ENCODE measurements around the gene BRPF3. TPM values are rescaled to one million over a fixed set of nuclear protein-coding genes. Genes with fewer than 3 reads are reported as not detected.

Gene BRPF3
- total and polyA plus RNA-seq, 2 donors (not counting 3 experiments of a cell fraction or from before 2014, with no cell fraction given) = 30.5 to 35.7 TPM

DNA sequence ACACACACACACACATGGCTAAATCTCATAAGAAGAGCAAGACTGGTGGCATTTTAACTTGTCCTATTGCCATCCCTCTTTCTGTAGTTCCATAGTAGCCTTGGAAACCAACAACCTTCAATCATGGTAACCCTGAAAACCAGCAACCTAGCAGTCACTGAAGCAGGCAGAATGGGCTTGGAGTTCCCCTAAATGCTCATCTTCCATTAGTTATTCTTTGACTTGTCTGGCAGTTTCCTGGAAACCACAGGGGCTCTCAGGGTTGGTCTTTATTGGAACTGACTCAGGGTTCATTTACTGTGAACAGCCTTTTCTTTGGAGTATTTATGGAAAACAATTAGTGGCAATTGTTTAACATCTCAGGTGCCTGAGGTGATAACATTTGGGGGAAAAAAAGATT lies 19.4 kb upstream of the BRPF3 start:
- no peak overlapping the region for H3K9ac ChIP-seq (replicated peaks; ENCODE audit: extremely low read depth, insufficient read depth, low read length)
- peaks cover 0 to 4% of the 10 kb centered on the region in 2 experiments for H3K27me3 ChIP-seq (ENCODE audit: control insufficient read depth in 2 of 2, insufficient read depth in 2 of 2, low read length in 2 of 2)
- TF ChIP-seq GATA2 (IDR thresholded peaks at IDR 0.05; ENCODE audit: insufficient read depth, insufficient read length, low read depth, low read length) = no peak
- H2AFZ ChIP-seq (ENCODE audit: low read depth, low read length) = no peak overlapping the region
- H3K27ac ChIP-seq (ENCODE audit: insufficient read depth, low read depth, low read length) = no peak overlapping the region
- no peak overlapping the region for H3K4me3 ChIP-seq (replicated peaks in 1 of 3; ENCODE audit: insufficient read depth in 1 of 3, low read depth in 1 of 3, low read length in 3 of 3)
- BruUV-seq (replicated peaks) = no TSS peak
- H4K20me1 ChIP-seq (replicated peaks; ENCODE audit: control insufficient read depth, extremely low read depth, insufficient read depth, low read length) = no peaks in the 10 kb centered on the region
- intact Hi-C loops (cut with micrococcal nuclease) = no loop called here
- ChIA-PET POLR2A (no interaction called here), CTCF (no interaction called here)
- dilution Hi-C loops (cut with MboI; ENCODE audit: extremely low pct_ligation_motif_present, low sequenced_read_pairs) = no loop called here
- no peaks in the 10 kb centered on the region for H3K79me2 ChIP-seq (ENCODE audit: control insufficient read depth, insufficient read depth, low read length)
- no peak overlapping the region for H3K4me2 ChIP-seq (ENCODE audit: insufficient read depth, low read length)
- no peaks in the 10 kb centered on the region for H3K4me1 ChIP-seq (ENCODE audit: control insufficient read depth, extremely low read depth, insufficient read depth, low read length)
- no peaks in the 10 kb centered on the region for H3K36me3 ChIP-seq (ENCODE audit: control insufficient read depth in 2 of 2, extremely low read depth in 1 of 2, insufficient read depth in 2 of 2, low read length in 2 of 2)
- no peaks in the 10 kb centered on the region for H3K9me1 ChIP-seq (replicated peaks; ENCODE audit: control insufficient read depth, extremely low read depth, insufficient read depth, low read length)
- no peaks in the 10 kb centered on the region for H3K9me3 ChIP-seq (replicated peaks; ENCODE audit: control insufficient read depth, insufficient read depth, low read length)
- FAIRE-seq (no peak), DNase-seq (ENCODE audit: low read depth, low spot score) (no peak)

DNA sequence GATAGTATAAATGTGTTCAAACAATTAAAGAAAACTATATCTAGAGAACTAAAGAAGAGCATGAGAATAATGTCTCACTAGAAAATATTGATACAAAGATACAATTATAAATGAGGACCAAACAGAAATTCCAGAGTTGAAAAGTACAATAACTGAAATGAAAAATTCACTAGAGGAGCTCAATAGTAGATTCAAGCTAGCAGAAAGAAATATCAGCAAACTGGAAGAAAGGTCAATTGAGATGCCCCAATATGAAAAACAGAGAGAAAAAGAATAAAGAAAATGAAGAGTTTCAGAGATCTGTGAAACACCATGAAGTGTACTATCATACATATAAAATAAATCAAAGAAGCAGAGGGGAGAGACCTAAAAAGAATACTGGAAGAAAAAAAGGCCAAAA lies 18.0 kb upstream of the BRPF3 start:
- Histone ChIP-seq H3K4me1 (ENCODE audit: control insufficient read depth, extremely low read depth, insufficient read depth, low read length) (no peaks in the 10 kb centered on the region), H3K4me2 (ENCODE audit: insufficient read depth, low read length) (no peak overlapping the region), H3K9me3 (replicated peaks; ENCODE audit: control insufficient read depth, insufficient read depth, low read length) (no peaks in the 10 kb centered on the region), H2AFZ (ENCODE audit: low read depth, low read length) (no peak overlapping the region), H4K20me1 (replicated peaks; ENCODE audit: control insufficient read depth, extremely low read depth, insufficient read depth, low read length) (no peaks in the 10 kb centered on the region), H3K27me3 (ENCODE audit: control insufficient read depth in 2 of 2, insufficient read depth in 2 of 2, low read length in 2 of 2) (peaks cover 0 to 1% of the 10 kb centered on the region in 2 experiments), H3K36me3 (ENCODE audit: control insufficient read depth in 2 of 2, extremely low read depth in 1 of 2, insufficient read depth in 2 of 2, low read length in 2 of 2) (no peaks in the 10 kb centered on the region), H3K4me3 (replicated peaks in 1 of 3; ENCODE audit: insufficient read depth in 1 of 3, low read depth in 1 of 3, low read length in 3 of 3) (no peak overlapping the region), H3K9me1 (replicated peaks; ENCODE audit: control insufficient read depth, extremely low read depth, insufficient read depth, low read length) (no peaks in the 10 kb centered on the region), H3K79me2 (ENCODE audit: control insufficient read depth, insufficient read depth, low read length) (no peaks in the 10 kb centered on the region), H3K27ac (ENCODE audit: insufficient read depth, low read depth, low read length) (no peak overlapping the region), H3K9ac (replicated peaks; ENCODE audit: extremely low read depth, insufficient read depth, low read length) (no peak overlapping the region)
- no TSS peak for BruUV-seq (replicated peaks)
- dilution Hi-C loops (cut with MboI; ENCODE audit: extremely low pct_ligation_motif_present, low sequenced_read_pairs) = no loop called here
- TF ChIP-seq GATA2 (IDR thresholded peaks at IDR 0.05; ENCODE audit: insufficient read depth, insufficient read length, low read depth, low read length) (no peak), FOS (IDR thresholded peaks at IDR 0.05; ENCODE audit: borderline replicate concordance, insufficient read depth, low read length) (no peak), POLR2AphosphoS5 (IDR thresholded peaks at IDR 0.05; ENCODE audit: insufficient read depth, low read depth, low read length) (no peak), JUN (IDR thresholded peaks at IDR 0.05; ENCODE audit: borderline replicate concordance, insufficient read depth, insufficient read length, low read depth) (no peak), POLR2A (IDR thresholded peaks at IDR 0.05; ENCODE audit: low read depth, low read length) (no peak), EZH2 (IDR thresholded peaks at IDR 0.05; ENCODE audit: borderline replicate concordance, low read depth, low read length, severe bottlenecking) (no peak), MYC (IDR thresholded peaks at IDR 0.05; ENCODE audit: low read depth, low read length) (no peak)
- TF ChIP-seq, protein P1, sequence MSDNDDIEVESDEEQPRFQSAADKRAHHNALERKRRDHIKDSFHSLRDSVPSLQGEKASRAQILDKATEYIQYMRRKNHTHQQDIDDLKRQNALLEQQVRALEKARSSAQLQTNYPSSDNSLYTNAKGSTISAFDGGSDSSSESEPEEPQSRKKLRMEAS (IDR thresholded peaks at IDR 0.05; ENCODE audit: insufficient read depth, insufficient read length) = no peak
- TF ChIP-seq, protein P2, sequence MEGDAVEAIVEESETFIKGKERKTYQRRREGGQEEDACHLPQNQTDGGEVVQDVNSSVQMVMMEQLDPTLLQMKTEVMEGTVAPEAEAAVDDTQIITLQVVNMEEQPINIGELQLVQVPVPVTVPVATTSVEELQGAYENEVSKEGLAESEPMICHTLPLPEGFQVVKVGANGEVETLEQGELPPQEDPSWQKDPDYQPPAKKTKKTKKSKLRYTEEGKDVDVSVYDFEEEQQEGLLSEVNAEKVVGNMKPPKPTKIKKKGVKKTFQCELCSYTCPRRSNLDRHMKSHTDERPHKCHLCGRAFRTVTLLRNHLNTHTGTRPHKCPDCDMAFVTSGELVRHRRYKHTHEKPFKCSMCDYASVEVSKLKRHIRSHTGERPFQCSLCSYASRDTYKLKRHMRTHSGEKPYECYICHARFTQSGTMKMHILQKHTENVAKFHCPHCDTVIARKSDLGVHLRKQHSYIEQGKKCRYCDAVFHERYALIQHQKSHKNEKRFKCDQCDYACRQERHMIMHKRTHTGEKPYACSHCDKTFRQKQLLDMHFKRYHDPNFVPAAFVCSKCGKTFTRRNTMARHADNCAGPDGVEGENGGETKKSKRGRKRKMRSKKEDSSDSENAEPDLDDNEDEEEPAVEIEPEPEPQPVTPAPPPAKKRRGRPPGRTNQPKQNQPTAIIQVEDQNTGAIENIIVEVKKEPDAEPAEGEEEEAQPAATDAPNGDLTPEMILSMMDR (IDR thresholded peaks at IDR 0.05; ENCODE audit: extremely low read depth in 1 of 2, insufficient read depth in 1 of 2, low read depth in 1 of 2, low read length in 2 of 2) = no peak
- intact Hi-C loops (cut with micrococcal nuclease) = no loop called here
- DNase-seq (ENCODE audit: low read depth, low spot score) = no peak
- no peak for FAIRE-seq
- ChIA-PET POLR2A (no interaction called here), CTCF (no interaction called here)

Measured in endothelial cell of umbilical vein (primary cell).